K562 (cell line): ENCODE data around the gene MYO1H. TPM values are rescaled to one million over a fixed set of nuclear protein-coding genes. Genes with fewer than 3 reads are reported as not detected.

Source experiments
- ATAC-seq: fragments of 200-7000 bp; cut with Tn5 transposase; 3 replicates; pipeline ENCODE4 v1.9.1; 2020; ENCODE audit warnings: moderate library complexity
- BruUV-seq: library from RNA; stranded (reverse); fragments of 400-500 nt; replicated peaks from 2 replicates; lab custom pipeline; 2021; lab: Mats Ljungman, UMichigan
- CTCF ChIA-PET: fragments of 300-600 bp; formaldehyde crosslinking; extraction: SDS; loops from one replicate; lab custom pipeline; 2021; ENCODE audit warnings: low intra/inter-chr PET ratio; lab: Yijun Ruan, JAX
- POLR2A ChIA-PET: fragments of 300-600, 350-650 bp; sonication (Branson Sonifier 250); formaldehyde crosslinking; extraction: SDS; loops from one replicate; lab custom pipeline; 2021; ENCODE audit warnings: antibody characterized with exemption, inconsistent platforms; lab: Yijun Ruan, JAX
- DNase-seq, 4 experiments: peaks; one replicate each; pipeline versions ENCODE4 v3.0.0 to v3.0.0-alpha.2; 2011 to 2018; ENCODE audit warnings: low spot score in 3 of 4, mixed read lengths in 3 of 4; ENCODE audit errors: extremely low read depth in 1 of 4
- FAIRE-seq: peaks from 2 replicates; lab custom pipeline; 2011; peaks lifted over from hg19 to GRCh38; lab: Jason Lieb, UNC
- H2AFZ ChIP-seq: 2 replicates; pipeline ENCODE4 v1.6.0; 2011; ENCODE audit warnings: low read depth, low read length, control low read depth, inconsistent platforms
- H3K27ac ChIP-seq: fragments of 200-600 bp; 3 replicates; pipeline ENCODE4 v1.8.0; 2011; ENCODE audit warnings: low read depth, mild to moderate bottlenecking, control low read depth, inconsistent platforms, low read length, moderate library complexity, mixed read lengths; ENCODE audit errors: extremely low read depth
- H3K27me3 ChIP-seq, 2 experiments: fragments of 300-600 bp in 1 of 2; 2 replicates in 1 of 2; 3 replicates in 1 of 2; pipeline versions ENCODE4 v1.6.0 to v1.8.0; 2011; ENCODE audit warnings: inconsistent platforms in 2 of 2, low read length in 2 of 2, mild to moderate bottlenecking in 1 of 2, mixed read lengths in 1 of 2, moderate library complexity in 1 of 2; ENCODE audit not compliant: control insufficient read depth in 2 of 2, insufficient read depth in 2 of 2
- H3K36me3 ChIP-seq: fragments of 300-600 bp; 3 replicates; pipeline ENCODE4 v1.8.0; 2011; ENCODE audit warnings: mild to moderate bottlenecking, low read length, inconsistent platforms; ENCODE audit not compliant: control insufficient read depth, insufficient read depth
- H3K4me1 ChIP-seq, 2 experiments: fragments of 200-600 bp in 1 of 2; replicated peaks in 1 of 2; 2 replicates in 1 of 2; 3 replicates in 1 of 2; pipeline versions ENCODE4 v1.5.1 to v1.8.0; 2011; ENCODE audit warnings: inconsistent platforms in 2 of 2, low read length in 2 of 2, mild to moderate bottlenecking in 1 of 2, mixed read lengths in 1 of 2, moderate library complexity in 1 of 2; ENCODE audit not compliant: control insufficient read depth in 2 of 2, insufficient read depth in 2 of 2
- H3K4me2 ChIP-seq: 2 replicates; pipeline ENCODE4 v1.6.1; 2011; ENCODE audit warnings: low read length, control low read depth, inconsistent platforms, mixed read lengths; ENCODE audit not compliant: insufficient read depth
- H3K4me3 ChIP-seq: fragments of 200-600 bp; sonication (generic), shearing (Covaris generic); 2 replicates; pipeline ENCODE4 v1.5.1; 2016; ENCODE audit warnings: control low read depth, inconsistent platforms
- H3K79me2 ChIP-seq: fragments of 200-600 bp; 3 replicates; pipeline ENCODE4 v1.8.0; 2011; ENCODE audit warnings: low read length, inconsistent platforms; ENCODE audit not compliant: control insufficient read depth, insufficient read depth
- H3K9ac ChIP-seq, 2 experiments: 2 replicates each; pipeline versions ENCODE4 v1.6.0 to v1.6.1; 2011; ENCODE audit warnings: low read depth in 2 of 2, low read length in 2 of 2, control low read depth in 1 of 2, inconsistent platforms in 1 of 2, mild to moderate bottlenecking in 1 of 2, mixed read lengths in 1 of 2; ENCODE audit not compliant: insufficient read depth in 1 of 2
- H3K9me1 ChIP-seq: one replicate; pipeline ENCODE4 v1.6.0; 2011; ENCODE audit warnings: inconsistent platforms, mild to moderate bottlenecking, low read length, moderate library complexity; ENCODE audit not compliant: control insufficient read depth, insufficient read depth
- H3K9me3 ChIP-seq: replicated peaks from 2 replicates; pipeline ENCODE4 v1.5.1; 2011; ENCODE audit warnings: low read depth, low read length, inconsistent platforms; ENCODE audit not compliant: control insufficient read depth, insufficient read depth
- H4K20me1 ChIP-seq: replicated peaks from 2 replicates; pipeline ENCODE4 v1.6.1; 2011; ENCODE audit warnings: low read length, inconsistent platforms, mixed read lengths; ENCODE audit not compliant: control insufficient read depth, insufficient read depth
- BMI1 ChIP-seq: fragments of 150-350 bp; IDR thresholded peaks from 2 replicates; pipeline ENCODE4 v1.6.1; 2014; ENCODE audit warnings: low read length
- CTCF ChIP-seq, 3 experiments: IDR thresholded peaks in 2 of 3; conservative IDR thresholded peaks in 1 of 3; 2 replicates each; pipeline ENCODE4 v1.5.1; 2011 to 2012; ENCODE audit warnings: low read length in 3 of 3, mild to moderate bottlenecking in 3 of 3, control low read depth in 2 of 3, improper control_type of control experiment in 1 of 3, inconsistent platforms in 1 of 3, low read depth in 1 of 3, mixed read lengths in 1 of 3, moderate library complexity in 1 of 3; ENCODE audit not compliant: insufficient read depth in 2 of 3
- FOXK1 ChIP-seq: sonication (generic); formaldehyde crosslinking; IDR thresholded peaks from 2 replicates; pipeline ENCODE4 v1.8.0; 2022; ENCODE audit warnings: missing genetic modification reagents, mild to moderate bottlenecking, borderline replicate concordance
- PRMT5 ChIP-seq: sonication (generic); formaldehyde crosslinking; IDR thresholded peaks from 2 replicates; pipeline ENCODE4 v1.5.0; 2020; ENCODE audit warnings: missing genetic modification reagents
- RBM25 ChIP-seq: fragments of 200-400 bp; formaldehyde crosslinking; IDR thresholded peaks from 2 replicates; pipeline ENCODE4 v1.6.1; 2018; ENCODE audit warnings: low read length, low read depth, moderate library complexity; ENCODE audit not compliant: severe bottlenecking
- SNRNP70 ChIP-seq: fragments of 200-400 bp; formaldehyde crosslinking; optimal IDR thresholded peaks from 2 replicates; pipeline ENCODE3; 2017; ENCODE audit warnings: low read depth, low read length
- WHSC1 ChIP-seq: IDR thresholded peaks from one replicate; pipeline ENCODE4 v1.6.1; 2012; ENCODE audit warnings: low read length, control low read depth, inconsistent platforms
- ZC3H8 ChIP-seq: fragments of 450-650 bp; IDR thresholded peaks from 2 replicates; pipeline ENCODE4 v1.6.1; 2017
- ZNF24 ChIP-seq: fragments of 450-650 bp; IDR thresholded peaks from 2 replicates; pipeline ENCODE4 v1.6.1; 2016
- WGBS: fragments of 100-300 bp; shearing (Covaris generic); methylation state at CpG from one replicate; pipeline ENCODE4 v1.1.6; 2016; ENCODE audit warnings: low coverage, mixed read lengths; ENCODE audit not compliant: insufficient coverage; ENCODE audit errors: missing lambda C conversion rate; 5-methylcytosine and 5-hydroxymethylcytosine counted together
- in situ Hi-C: fragments of 300-500 bp; cut with MboI; formaldehyde crosslinking; loops from 4 replicates; pipeline ENCODE4 v1.15.0; 2018; ENCODE audit warnings: inconsistent platforms, mixed read lengths
- intact Hi-C: fragments of 100-400 bp; cut with micrococcal nuclease; formaldehyde crosslinking; loops from 2 replicates; pipeline ENCODE4 v1.14.2; 2022
- polyA plus RNA-seq, 8 experiments: library from polyadenylated mRNA; depleted of rRNA in 4 of 8; stranded (reverse) in 5 of 8; unstranded in 3 of 8; fragments of >200 nt; fragmentation: Nextera tagmentation in 2 of 8; fragmentation: Illumina TruSeq in 1 of 8; extraction: Ambion mirVana in 2 of 8; extraction: Trizol in 1 of 8; gene quantifications; 2 replicates each; pipeline versions ENCODE4 v1.2.1 to v1.2.3, GENCODE V29; 2011 to 2014; ENCODE audit warnings: inconsistent platforms in 1 of 8, missing spikeins in 1 of 8
- total RNA-seq, 7 experiments: library from RNA; depleted of rRNA in 6 of 7; stranded (reverse); fragments of >200 nt in 6 of 7; fragmentation: Illumina TruSeq in 2 of 7; extraction: Trizol in 2 of 7; gene quantifications; 2 replicates each; pipeline versions ENCODE4 v1.2.1 to v1.2.3, GENCODE V29; 2011 to 2021; ENCODE audit warnings: low replicate concordance in 1 of 7

MYO1H gene
- total and polyA plus RNA-seq, 9 of the 15 experiments (the other 6 are each of a cell fraction or from before 2014, with no cell fraction given), result not detected

- CTCF ChIA-PET, result interaction anchor here (0.6 to 4.4 kb wide), 4 partner anchors 122 to 1468 kb away, joined by 3 to 39 read pairs (median 3); no protein-coding TSS in a partner anchor
- no peak overlapping the region for H3K9ac ChIP-seq
- ATAC-seq (no peak), DNase-seq (no peak), FAIRE-seq (no peak)
- H4K20me1 ChIP-seq, result no peaks in the 10 kb centered on the region
- no peaks in the 10 kb centered on the region for H3K9me1 ChIP-seq
- no peak overlapping the region for H2AFZ ChIP-seq
- H3K36me3 ChIP-seq, result no peaks in the 10 kb centered on the region
- peaks cover 2 to 9% of the 10 kb centered on the region in 2 experiments; a peak in 2 of 5 replicates for H3K27me3 ChIP-seq
- intact Hi-C loops, result loop anchor here (5.0 to 10.0 kb wide), 2 partner anchors 251 to 274 kb away; no protein-coding TSS in a partner anchor
- no peak overlapping the region for H3K4me3 ChIP-seq
- WGBS, result 0% methylated on average over 5 of the region's 5 CpGs
- H3K79me2 ChIP-seq, result no peaks in the 10 kb centered on the region
- in situ Hi-C loops, result loop anchor here (5.0 to 10.0 kb wide), 2 partner anchors 124 to 271 kb away; partner anchors contain the start of gene ACACB
- H3K4me1 ChIP-seq, result no peaks in the 10 kb centered on the region
- POLR2A ChIA-PET, result interaction anchor here (1.0 kb wide), 1 partner anchor 8 kb away, joined by 3 read pairs; no protein-coding TSS in a partner anchor
- no peak for TF ChIP-seq RBM25
- TF ChIP-seq WHSC1, result no peak
- TF ChIP-seq CTCF (IDR thresholded peaks at IDR 0.05 in 2 of 3, conservative IDR thresholded peaks at IDR 0.05 in 1 of 3; ENCODE audit: insufficient read depth in 2 of 3, low read depth in 1 of 3, low read length in 3 of 3), result no peak
- TF ChIP-seq ZC3H8, result no peak
- TF ChIP-seq BMI1, result no peak
- TF ChIP-seq SNRNP70, result no peak
- TF ChIP-seq FOXK1, result no peak
- TF ChIP-seq PRMT5, result no peak
- no peak for TF ChIP-seq ZNF24
- H3K4me2 ChIP-seq, result no peak overlapping the region
- BruUV-seq, result no TSS peak
- no peak overlapping the region for H3K27ac ChIP-seq
- H3K9me3 ChIP-seq, result no peaks in the 10 kb centered on the region
These were observed 38.3 kb downstream of the MYO1H start for GRCh38 chr12:109386059-109386433.
